ENCODE measurements around the gene TIPARP.

DNA sequence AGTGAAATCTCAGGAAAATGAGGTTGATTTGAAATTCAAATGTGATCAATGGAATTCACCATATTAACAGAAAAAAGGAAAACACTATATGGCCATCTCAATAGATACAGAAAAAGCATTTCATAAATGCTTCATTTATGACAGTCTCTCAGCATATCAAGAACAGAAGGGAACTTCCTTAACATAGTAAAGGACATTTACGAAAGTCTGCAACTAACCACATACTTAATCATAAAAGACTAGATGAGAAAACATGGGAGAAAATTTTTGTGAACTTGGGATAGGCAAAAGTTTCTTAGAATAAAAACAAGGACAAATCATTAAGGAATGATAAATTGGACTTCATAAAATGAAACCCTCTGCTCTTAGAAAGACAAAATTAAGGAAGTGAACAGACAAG is 24.7 kb upstream of the TIPARP start:
- no peak for TF ChIP-seq POLR2A (IDR thresholded peaks at IDR 0.05)
- TF ChIP-seq, protein P1, sequence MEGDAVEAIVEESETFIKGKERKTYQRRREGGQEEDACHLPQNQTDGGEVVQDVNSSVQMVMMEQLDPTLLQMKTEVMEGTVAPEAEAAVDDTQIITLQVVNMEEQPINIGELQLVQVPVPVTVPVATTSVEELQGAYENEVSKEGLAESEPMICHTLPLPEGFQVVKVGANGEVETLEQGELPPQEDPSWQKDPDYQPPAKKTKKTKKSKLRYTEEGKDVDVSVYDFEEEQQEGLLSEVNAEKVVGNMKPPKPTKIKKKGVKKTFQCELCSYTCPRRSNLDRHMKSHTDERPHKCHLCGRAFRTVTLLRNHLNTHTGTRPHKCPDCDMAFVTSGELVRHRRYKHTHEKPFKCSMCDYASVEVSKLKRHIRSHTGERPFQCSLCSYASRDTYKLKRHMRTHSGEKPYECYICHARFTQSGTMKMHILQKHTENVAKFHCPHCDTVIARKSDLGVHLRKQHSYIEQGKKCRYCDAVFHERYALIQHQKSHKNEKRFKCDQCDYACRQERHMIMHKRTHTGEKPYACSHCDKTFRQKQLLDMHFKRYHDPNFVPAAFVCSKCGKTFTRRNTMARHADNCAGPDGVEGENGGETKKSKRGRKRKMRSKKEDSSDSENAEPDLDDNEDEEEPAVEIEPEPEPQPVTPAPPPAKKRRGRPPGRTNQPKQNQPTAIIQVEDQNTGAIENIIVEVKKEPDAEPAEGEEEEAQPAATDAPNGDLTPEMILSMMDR (IDR thresholded peaks at IDR 0.05), result no peak
